GM12878 (cell line): Measurements from ENCODE around the gene ZBTB6. TPM values are rescaled to one million over a fixed set of nuclear protein-coding genes. Genes with fewer than 3 reads are reported as not detected.

Experiments used
- ATAC-seq: fragments of 200-7000 bp; cut with Tn5 transposase; 3 replicates; pipeline ENCODE4 v1.9.1; 2020; ENCODE audit warnings: mild to moderate bottlenecking, moderate library complexity
- BruUV-seq: library from RNA; stranded (reverse); fragments of 400-500 nt; replicated peaks from 2 replicates; lab custom pipeline; 2021; lab: Mats Ljungman, UMichigan
- CTCF ChIA-PET: fragments of 300-600 bp; sonication (Branson Sonifier 250); formaldehyde crosslinking; extraction: SDS; loops from one replicate; lab custom pipeline; 2021; ENCODE audit warnings: inconsistent platforms; lab: Yijun Ruan, JAX
- POLR2A ChIA-PET: fragments of 350-600 bp; formaldehyde crosslinking; extraction: SDS; loops from one replicate; lab custom pipeline; 2021; ENCODE audit warnings: inconsistent platforms; lab: Charles Lee
- RAD21 ChIA-PET: fragments of 300-600 bp; sonication (Branson Sonifier 250); formaldehyde crosslinking; loops from one replicate; lab custom pipeline; 2023; ENCODE audit warnings: antibody characterized with exemption; ENCODE audit not compliant: unreplicated experiment; lab: Charles Lee
- SMC1A ChIA-PET: fragments of 300-600 bp; sonication (Branson Sonifier 250); formaldehyde crosslinking; loops from one replicate; lab custom pipeline; 2023; ENCODE audit not compliant: unreplicated experiment, uncharacterized antibody; lab: Charles Lee
- DNase-seq: peaks from one replicate; pipeline ENCODE4 v3.0.0-alpha.2; 2011; ENCODE audit warnings: low read depth, low spot score
- FAIRE-seq: peaks from 3 replicates; lab custom pipeline; 2011; peaks lifted over from hg19 to GRCh38; lab: Jason Lieb, UNC
- H2AFZ ChIP-seq: 2 replicates; pipeline ENCODE4 v1.6.0; 2011; ENCODE audit warnings: low read depth, low read length, control low read depth; ENCODE audit not compliant: control insufficient read depth
- H3K27ac ChIP-seq: 2 replicates; pipeline ENCODE4 v1.5.1; 2011; ENCODE audit warnings: control low read depth; ENCODE audit not compliant: control insufficient read depth, insufficient read depth
- H3K27me3 ChIP-seq, 2 experiments: replicated peaks in 1 of 2; 2 replicates each; pipeline versions ENCODE4 v1.6.0 to v1.6.1; 2011; ENCODE audit warnings: low read length in 1 of 2; ENCODE audit not compliant: control insufficient read depth in 2 of 2, insufficient read depth in 2 of 2
- H3K36me3 ChIP-seq, 2 experiments: 2 replicates each; pipeline ENCODE4 v1.5.1; 2011; ENCODE audit warnings: low read length in 1 of 2; ENCODE audit not compliant: control insufficient read depth in 2 of 2, insufficient read depth in 2 of 2
- H3K4me1 ChIP-seq: 2 replicates; pipeline ENCODE4 v1.6.1; 2011; ENCODE audit warnings: mild to moderate bottlenecking, low read length, moderate library complexity, mixed read lengths; ENCODE audit not compliant: control insufficient read depth, insufficient read depth
- H3K4me2 ChIP-seq: 2 replicates; pipeline ENCODE4 v1.6.0; 2011; ENCODE audit warnings: control low read depth; ENCODE audit not compliant: control insufficient read depth, insufficient read depth
- H3K4me3 ChIP-seq: fragments of 200-600 bp; sonication (generic); 2 replicates; pipeline ENCODE4 v1.5.1; 2016
- H3K79me2 ChIP-seq: 2 replicates; pipeline ENCODE4 v1.6.0; 2011; ENCODE audit warnings: low read length; ENCODE audit not compliant: control insufficient read depth, insufficient read depth
- H3K9ac ChIP-seq: 2 replicates; pipeline ENCODE4 v1.8.0; 2011; ENCODE audit warnings: low read length, control low read depth, mixed read lengths; ENCODE audit not compliant: control insufficient read depth, insufficient read depth
- H3K9me3 ChIP-seq: replicated peaks from 3 replicates; pipeline ENCODE4 v1.5.1; 2011; ENCODE audit warnings: mild to moderate bottlenecking, low read length; ENCODE audit not compliant: control insufficient read depth, insufficient read depth
- H4K20me1 ChIP-seq: 2 replicates; pipeline ENCODE4 v1.6.0; 2011; ENCODE audit not compliant: control insufficient read depth, insufficient read depth
- BCL11A ChIP-seq: IDR thresholded peaks from 2 replicates; pipeline ENCODE4 v1.6.1; 2011; ENCODE audit warnings: low read depth, low read length
- BCLAF1 ChIP-seq: fragments of 450-650 bp; IDR thresholded peaks from 2 replicates; pipeline ENCODE4 v1.6.1; 2017; ENCODE audit warnings: antibody characterized with exemption, mild to moderate bottlenecking, moderate library complexity
- CHD4 ChIP-seq: fragments of 200-600 bp; sonication (generic); IDR thresholded peaks from 2 replicates; pipeline ENCODE4 v1.6.1; 2016; ENCODE audit warnings: mild to moderate bottlenecking
- CREB1 ChIP-seq: IDR thresholded peaks from 2 replicates; pipeline ENCODE4 v1.6.1; 2012; ENCODE audit warnings: low read depth, mild to moderate bottlenecking, inconsistent platforms
- CTCF ChIP-seq, 3 experiments: IDR thresholded peaks in 2 of 3; conservative IDR thresholded peaks in 1 of 3; 2 replicates each; pipeline ENCODE4 v1.5.1; 2011; ENCODE audit warnings: low read depth in 3 of 3, low read length in 3 of 3, mild to moderate bottlenecking in 3 of 3, control low read depth in 2 of 3, moderate library complexity in 2 of 3, inconsistent platforms in 1 of 3, mixed read lengths in 1 of 3; ENCODE audit not compliant: control insufficient read depth in 2 of 3, insufficient read depth in 1 of 3; ENCODE audit errors: extremely low read depth in 1 of 3
- E2F4 ChIP-seq: IDR thresholded peaks from 2 replicates; pipeline ENCODE4 v1.6.1; 2012; ENCODE audit warnings: low read depth, low read length, improper control_type of control experiment
- E2F8 ChIP-seq: fragments of 450-650 bp; IDR thresholded peaks from 2 replicates; pipeline ENCODE4 v1.6.1; 2018; ENCODE audit warnings: mild to moderate bottlenecking, low read depth, moderate library complexity; ENCODE audit not compliant: partially characterized antibody
- HDAC6 ChIP-seq: fragments of 200-600 bp; sonication (generic); IDR thresholded peaks from one replicate; pipeline ENCODE4 v1.8.0; 2017; ENCODE audit warnings: antibody characterized with exemption; ENCODE audit not compliant: unreplicated experiment
- KAT2A ChIP-seq: conservative IDR thresholded peaks from 2 replicates; pipeline ENCODE4 v1.6.1; 2011; ENCODE audit warnings: low read depth, low read length; ENCODE audit not compliant: control insufficient read depth
- NFYA ChIP-seq: IDR thresholded peaks from 2 replicates; pipeline ENCODE4 v1.6.1; 2011; ENCODE audit warnings: low read depth, mild to moderate bottlenecking, low read length, improper control_type of control experiment, borderline replicate concordance
- WGBS: methylation state at CpG from one replicate; pipeline ENCODE4 v1.1.6; 2016; ENCODE audit warnings: low lambda C conversion rate; ENCODE audit not compliant: insufficient replicate concordance, insufficient coverage; ENCODE audit errors: missing lambda C conversion rate; 5-methylcytosine and 5-hydroxymethylcytosine counted together
- in situ Hi-C: fragments of 300-500 bp; cut with MboI; formaldehyde crosslinking; loops from 9 replicates; pipeline ENCODE4 v1.14.3; 2018; ENCODE audit warnings: mixed read lengths
- intact Hi-C: fragments of 100-400 bp; cut with micrococcal nuclease; formaldehyde crosslinking; loops from one replicate; pipeline ENCODE4 v1.14.2; 2022; ENCODE audit not compliant: unreplicated experiment
- polyA plus RNA-seq, 11 experiments: library from polyadenylated mRNA; depleted of rRNA in 4 of 11; unstranded in 6 of 11; stranded (reverse) in 5 of 11; fragments of >200 nt; fragmentation: Nextera tagmentation in 4 of 11; fragmentation: Illumina TruSeq in 1 of 11; extraction: Ambion mirVana in 4 of 11; extraction: Trizol in 1 of 11; gene quantifications; 1 replicate in 1 of 11; 2 replicates in 10 of 11; pipeline versions ENCODE4 v1.2.1 to v1.2.3, GENCODE V29; 2011 to 2016; ENCODE audit warnings: inconsistent platforms in 2 of 11, missing spikeins in 2 of 11, low read depth in 1 of 11
- total RNA-seq, 4 experiments: library from RNA; depleted of rRNA in 3 of 4; stranded (reverse); fragments of >200 nt in 3 of 4; fragmentation: Illumina TruSeq in 1 of 4; extraction: Trizol in 1 of 4; gene quantifications; 2 replicates each; pipeline versions ENCODE4 v1.2.1 to v1.2.3, GENCODE V29; 2013 to 2021

The ZBTB6 gene
- total and polyA plus RNA-seq, 10 of the 15 experiments (the other 5 are each of a cell fraction or from before 2014, with no cell fraction given) = 1.7 to 11.5 (median 7.0) TPM

GRCh38 chr9:122940749-122941581 lies 27.8 kb upstream of the ZBTB6 start, which contains the start of gene RABGAP1:
RABGAP1 (plus strand) TSS chr9:122941020; CDS start chr9:122957060, 16,040 bp downstream.
- intact Hi-C loops (loop anchor here (1.0 to 2.0 kb wide), 2 partner anchors 10 to 36 kb away; partner anchors contain the start of genes RC3H2 and ZBTB26), in situ Hi-C loops (no loop called here)
- Histone ChIP-seq H3K36me3 (peaks cover 0 to 19% of the 10 kb centered on the region in 2 experiments; a peak in 1 of 4 replicates), H4K20me1 (no peaks in the 10 kb centered on the region), H3K9ac (peak within 1 kb of the TSS; percentile 68), H3K27ac (peak within 1 kb of the TSS; percentile 76), H3K4me2 (peak within 1 kb of the TSS; percentile 99), H3K9me3 (no peaks in the 10 kb centered on the region), H3K27me3 (no peaks in the 10 kb centered on the region), H3K79me2 (peaks cover 49% of the 10 kb centered on the region), H3K4me1 (peaks cover 12% of the 10 kb centered on the region; the same call in 1 of the 2 replicates), H2AFZ (peak within 1 kb of the TSS; percentile 95), H3K4me3 (peak within 1 kb of the TSS; percentile 96)
- ChIA-PET RAD21 (interaction anchor here (0.6 to 4.3 kb wide), 10 partner anchors 10 to 400 kb away, joined by 3 to 34 read pairs (median 4); partner anchors contain the start of genes RC3H2, ZBTB26 and ZBTB6), CTCF (interaction anchor here (0.7 to 1.9 kb wide), 11 partner anchors 9 to 478 kb away, joined by 3 to 8 read pairs (median 3); partner anchors contain the start of genes ZBTB26 and ZBTB6), SMC1A (interaction anchor here (1.0 to 4.1 kb wide), 12 partner anchors 8 to 66 kb away, joined by 3 to 19 read pairs (median 6); partner anchors contain the start of genes ZBTB26 and ZBTB6), POLR2A (interaction anchor here (0.6 to 4.2 kb wide), 13 partner anchors 9 to 1740 kb away, joined by 3 to 53 read pairs (median 5); partner anchors contain the start of genes RC3H2, ZBTB26 and ZBTB6)
- under 1% methylated on average over 41 of the region's 54 CpGs for WGBS
- ATAC-seq (peak; percentile 97), DNase-seq (peak; percentile 94), FAIRE-seq (peak; percentile 95)
- no TSS peak for BruUV-seq
- no peak for TF ChIP-seq E2F8
- TF ChIP-seq BCL11A = no peak
- no peak for TF ChIP-seq NFYA
- TF ChIP-seq CHD4 = no peak
- TF ChIP-seq BCLAF1 = no peak
- TF ChIP-seq CREB1 = peak; percentile 80
- no peak for TF ChIP-seq KAT2A
- TF ChIP-seq HDAC6 = no peak
- TF ChIP-seq E2F4 = no peak
- no peak for TF ChIP-seq CTCF (IDR thresholded peaks at IDR 0.05 in 2 of 3, conservative IDR thresholded peaks at IDR 0.05 in 1 of 3; ENCODE audit: control insufficient read depth in 2 of 3, extremely low read depth in 1 of 3, insufficient read depth in 1 of 3, low read depth in 3 of 3, low read length in 3 of 3)
